COLO668 (cell line): ENCODE results near the gene PHF12.

Experiments used
- DNase-seq: peaks from one replicate; lab custom pipeline; 2025; ENCODE audit not compliant: unreplicated experiment; lab: John Stamatoyannopoulos, UW

The PHF12 gene

DNA sequence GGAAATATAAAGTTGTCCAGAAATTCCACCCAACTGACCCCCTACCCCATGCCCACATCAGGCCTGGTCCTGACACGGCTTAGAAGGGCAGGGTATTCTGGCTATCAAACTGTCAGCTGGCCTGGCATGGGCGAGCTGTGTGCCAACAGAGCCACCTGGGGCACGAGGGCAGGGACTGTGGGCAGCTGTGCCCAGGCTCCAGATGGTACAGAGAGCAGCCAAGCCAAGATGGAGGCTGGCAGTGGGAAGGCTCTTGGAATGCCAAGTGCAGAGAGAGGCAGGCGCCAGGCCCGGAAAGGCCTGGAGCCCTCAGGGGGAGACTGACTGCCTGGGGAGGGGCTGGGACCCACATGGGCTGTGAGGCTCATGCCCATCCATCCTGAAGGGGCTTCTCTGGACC is 24.3 kb upstream of the PHF12 start:
- DNase-seq: no peak

DNA sequence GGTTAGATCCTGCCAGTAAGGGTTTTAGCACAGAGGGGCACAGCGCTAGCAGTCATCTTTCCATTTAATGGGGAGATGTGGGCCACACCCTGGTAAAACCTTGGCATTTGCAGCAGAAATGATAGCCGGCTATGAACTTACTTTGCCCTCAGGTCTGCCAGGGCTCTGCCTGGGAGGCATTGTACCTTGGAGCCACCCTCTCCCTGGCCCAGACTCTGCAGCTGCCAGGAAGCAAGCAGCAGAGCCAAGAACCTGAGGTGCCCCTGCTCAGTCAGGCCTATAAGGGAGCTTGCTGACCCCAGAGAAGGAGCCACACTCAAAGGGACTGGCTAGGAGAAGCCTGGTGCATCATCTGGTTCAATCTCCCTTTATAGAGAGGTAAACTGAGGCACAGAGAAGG is 23.7 kb upstream of the PHF12 start:
- no peak for DNase-seq

DNA sequence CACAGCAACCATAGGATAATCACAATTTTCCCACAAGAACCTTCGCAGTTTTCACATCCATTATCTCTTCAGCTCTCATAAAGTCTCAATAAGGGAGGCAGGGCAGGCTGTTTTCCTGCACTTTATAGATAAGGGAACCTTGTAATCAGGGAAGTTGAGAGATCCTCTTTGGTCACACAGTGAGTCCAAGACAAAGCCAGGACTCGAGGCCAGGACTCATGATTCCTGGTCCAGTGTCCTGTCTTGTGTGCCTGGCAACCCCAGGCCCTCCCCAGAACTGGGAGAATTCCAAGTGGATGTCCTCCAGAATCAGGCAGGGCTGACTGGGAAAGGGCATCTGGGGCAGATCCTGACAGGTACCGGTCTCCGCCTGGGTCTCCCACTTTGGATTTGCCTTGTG is 23.1 kb upstream of the PHF12 start:
- DNase-seq: no peak

DNA sequence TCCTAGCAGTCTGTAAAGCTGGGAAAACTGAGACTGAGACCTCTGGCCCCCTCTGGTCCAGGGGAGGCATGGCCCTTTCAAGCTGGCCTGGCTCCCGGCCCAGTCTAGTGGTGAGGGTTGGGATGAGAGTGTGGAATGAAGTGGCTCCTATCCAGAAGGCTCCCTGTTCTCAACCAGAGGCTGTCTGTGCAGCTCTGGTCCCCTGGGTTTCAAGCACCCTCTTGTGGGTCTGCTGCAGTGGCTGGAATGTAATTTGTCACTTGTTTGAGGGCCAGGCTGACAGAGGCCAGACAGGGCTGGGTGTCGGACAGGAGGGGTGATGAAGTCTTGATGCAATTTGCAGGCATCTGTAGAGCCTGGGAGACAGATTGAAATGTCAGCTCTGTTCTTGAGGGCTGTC is 22.1 kb upstream of the PHF12 start:
- DNase-seq: no peak

DNA sequence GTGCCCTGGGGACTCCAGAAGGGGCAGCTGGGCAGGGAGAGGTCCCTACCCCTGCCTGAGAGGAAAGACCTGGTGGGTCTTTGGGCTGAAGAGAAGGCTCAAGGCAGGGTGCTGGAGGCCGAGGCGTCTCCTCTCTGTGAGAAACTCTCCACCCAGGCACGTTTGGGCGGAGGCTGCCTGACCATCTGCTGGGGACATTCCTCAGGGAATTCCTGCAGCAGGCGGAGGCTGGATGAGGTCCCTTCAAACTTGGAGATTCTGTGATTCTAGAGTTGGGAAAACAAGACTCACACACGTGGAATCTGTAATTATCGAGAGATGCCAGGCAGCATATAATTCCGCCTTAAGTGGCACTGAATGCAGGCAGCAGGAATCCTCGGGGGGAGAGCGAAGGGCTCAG is 21.1 kb upstream of the PHF12 start:
- DNase-seq: no peak

DNA sequence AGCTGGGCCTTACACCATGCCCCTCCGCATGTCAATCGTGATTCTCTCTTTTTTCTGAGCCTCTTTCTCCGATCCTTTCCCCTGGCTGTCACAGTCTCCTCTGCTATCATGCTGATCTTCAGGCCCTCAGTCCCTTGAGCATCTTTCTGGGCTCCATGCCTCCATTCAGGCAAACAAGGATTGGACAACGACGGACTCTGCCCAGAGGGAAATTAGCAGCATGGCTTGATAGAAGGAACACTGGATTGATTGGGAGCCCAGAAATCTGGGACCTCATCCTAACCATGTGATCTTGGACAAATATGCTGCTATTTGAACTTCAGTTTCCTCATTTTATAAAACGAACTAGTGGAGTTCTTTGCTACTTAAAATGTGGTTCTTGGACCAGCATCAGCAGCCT is 19.6 kb upstream of the PHF12 start:
- DNase-seq: no peak

DNA sequence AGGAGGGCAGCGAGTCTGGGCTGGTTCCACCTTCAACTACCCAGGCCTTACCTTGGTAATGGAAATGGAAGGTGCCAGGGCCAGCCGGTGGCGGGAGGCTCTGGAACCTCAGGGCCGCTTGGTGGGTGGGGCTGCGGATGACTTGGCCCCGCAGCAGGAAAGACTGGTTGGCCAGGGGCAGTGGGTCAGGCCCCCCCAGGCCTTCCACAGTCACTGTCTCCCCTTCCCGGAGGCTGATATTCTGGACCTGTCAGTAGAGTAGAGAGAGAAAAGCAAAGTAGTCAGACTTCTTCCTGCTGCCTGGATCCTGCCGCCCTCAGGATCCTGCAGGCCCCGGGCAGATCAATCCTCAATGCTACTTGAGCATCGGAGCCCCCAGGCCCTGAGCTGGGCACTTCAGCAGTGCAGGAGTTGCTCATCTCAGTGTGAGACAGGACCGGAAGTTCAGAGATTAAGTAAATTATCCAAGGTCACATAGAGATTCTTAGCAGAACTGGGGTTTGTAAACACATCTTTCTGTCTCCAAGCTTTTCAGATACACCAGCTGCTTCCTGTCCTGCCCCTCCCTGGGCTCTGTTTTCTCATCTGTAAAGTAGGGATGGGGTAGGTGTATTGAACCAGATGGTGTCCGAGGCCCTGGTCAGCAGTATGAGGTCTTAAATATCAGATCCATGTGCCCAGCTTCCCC is 18.5 kb upstream of the PHF12 start:
- DNase-seq: no peak

DNA sequence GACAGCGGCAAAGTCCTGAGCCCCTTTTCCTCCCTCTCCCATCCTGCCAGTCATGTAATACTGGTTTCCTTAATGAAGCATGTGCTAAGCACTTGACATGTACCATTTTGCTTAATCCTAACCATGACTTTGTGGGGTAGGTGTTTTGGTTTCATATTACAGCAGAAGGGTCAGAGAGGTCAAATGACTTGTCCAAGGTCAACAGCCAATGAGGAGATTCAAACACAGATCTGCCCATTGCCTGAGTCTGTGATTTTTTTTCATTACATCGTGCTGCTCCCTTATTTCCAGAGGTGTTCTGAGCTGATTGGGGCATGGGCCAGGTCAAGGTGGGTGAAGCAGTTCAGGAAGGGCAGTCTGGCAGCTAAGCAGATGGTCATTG is 17.6 kb upstream of the PHF12 start:
- DNase-seq: no peak

DNA sequence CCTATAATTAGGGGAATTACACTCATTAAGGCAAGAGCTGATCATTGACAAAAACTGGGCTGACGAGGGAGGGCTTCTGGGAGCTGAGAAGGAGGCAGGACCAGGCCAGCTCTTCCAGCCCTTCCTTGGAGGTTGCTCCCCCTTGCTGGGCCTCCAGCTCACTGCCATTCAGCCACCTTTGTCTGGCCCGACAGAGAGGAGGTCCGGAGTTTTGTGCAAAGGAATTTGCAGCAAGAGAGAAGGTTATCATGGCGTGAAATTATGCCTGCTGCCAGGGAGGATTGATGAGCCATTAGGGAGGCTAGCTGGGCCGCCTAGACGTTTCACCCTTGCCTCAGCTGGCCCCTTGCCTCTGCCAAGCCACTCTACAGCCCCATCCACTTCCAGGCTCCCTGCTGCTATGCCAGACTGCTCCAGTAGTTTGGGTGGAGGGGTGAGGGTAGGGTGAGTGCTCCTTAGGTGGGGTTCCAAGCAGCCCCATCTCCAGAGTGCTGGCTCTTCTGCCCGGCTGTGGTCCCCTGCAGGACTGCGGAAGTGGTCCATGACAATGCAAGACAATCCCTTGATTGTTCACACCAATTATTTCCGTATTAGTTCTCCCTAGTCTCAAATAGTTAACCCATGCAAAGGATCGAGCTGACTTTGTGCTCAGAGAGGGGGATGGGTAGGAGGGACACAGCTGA is 17.1 kb upstream of the PHF12 start:
- no peak for DNase-seq

DNA sequence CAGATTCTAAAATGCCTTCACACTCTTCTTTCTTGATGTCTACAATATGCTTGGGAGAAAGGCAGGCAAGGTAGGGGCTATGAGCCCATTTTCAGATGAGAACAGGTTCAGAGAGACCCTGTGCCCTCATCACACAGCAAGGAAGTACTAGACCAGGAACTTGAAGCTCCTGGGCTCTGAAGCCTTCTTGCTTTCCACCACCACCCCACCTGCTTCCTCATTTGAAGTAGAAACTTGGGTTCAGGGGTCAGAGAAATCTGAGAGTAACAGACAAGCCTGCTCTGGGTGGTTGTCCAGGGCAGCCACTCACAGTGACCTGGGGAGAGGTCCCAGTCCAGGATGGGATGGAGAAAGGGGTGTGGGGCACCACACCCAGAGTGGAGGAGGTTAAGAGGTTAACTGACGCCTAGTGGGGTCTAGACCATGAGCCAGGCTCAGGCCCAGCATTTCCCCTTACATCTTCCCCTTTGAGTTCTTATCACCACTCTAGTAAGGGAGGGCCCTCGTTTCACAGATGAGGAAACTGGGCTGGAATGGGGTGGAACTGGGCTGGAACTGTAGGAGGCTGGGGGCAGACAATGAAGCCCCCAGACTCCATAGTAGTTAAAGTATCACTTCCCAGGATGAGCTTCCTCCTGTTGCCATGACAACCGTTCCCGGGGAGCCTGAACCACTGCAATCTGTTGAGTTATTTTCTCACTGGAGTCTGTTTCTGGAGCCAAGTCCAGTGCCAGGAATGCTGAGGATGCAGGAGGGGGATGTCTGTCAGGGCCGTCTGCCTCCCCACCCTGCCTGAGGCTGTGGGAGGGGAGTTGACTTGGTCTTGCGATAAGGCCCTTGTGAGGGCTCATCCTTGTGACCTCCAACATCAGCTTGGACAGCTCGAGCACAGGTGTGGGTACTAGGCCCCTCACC is 16.2 kb upstream of the PHF12 start:
- no peak for DNase-seq

DNA sequence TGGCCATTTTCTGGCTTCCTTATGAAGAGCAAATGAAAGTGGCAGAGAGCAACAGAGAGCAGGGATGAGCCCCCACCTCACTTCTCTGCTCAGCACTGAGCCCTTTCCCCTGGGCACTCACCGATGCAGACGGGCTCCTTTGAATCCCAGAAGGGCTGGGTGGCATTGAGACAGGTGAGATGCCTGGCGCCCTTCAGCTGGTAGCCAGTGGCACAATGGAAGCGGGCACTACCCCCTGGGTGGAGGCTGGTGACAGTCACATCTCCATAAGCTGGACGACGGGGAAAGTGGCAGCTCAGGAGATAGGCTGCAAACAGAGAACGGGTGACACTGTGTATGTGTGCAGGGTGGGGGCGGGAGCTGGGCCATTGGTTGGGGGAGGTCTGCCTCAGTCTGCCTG is 12.5 kb upstream of the PHF12 start:
- no peak for DNase-seq

DNA sequence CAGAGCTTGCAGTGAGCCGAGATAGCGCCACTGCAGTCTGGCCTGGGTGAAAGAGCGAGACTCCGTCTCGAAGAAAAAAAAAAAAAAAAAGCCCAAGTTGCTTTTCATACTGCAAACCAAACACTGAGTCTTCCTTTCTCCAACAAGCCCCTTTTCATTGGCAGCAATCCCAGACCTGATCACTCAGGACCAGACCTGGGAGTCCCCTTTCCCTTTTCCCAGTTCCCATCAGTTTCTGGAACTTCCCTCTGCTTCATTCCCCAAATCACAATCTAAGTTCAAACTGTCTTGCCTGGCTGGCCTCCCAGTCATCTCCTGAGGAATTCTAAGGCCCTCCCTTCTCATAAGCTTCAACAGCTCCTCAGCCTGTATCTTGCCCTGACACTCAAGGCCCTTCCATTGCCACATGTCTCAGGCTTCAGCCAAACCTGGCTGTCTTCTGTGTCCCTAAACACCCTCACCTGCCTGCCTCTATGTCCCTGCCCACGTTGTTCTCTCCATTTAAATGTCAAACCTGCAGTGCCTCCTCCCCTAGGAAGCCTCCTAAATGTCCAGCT is 11.8 kb upstream of the PHF12 start:
- no peak for DNase-seq

DNA sequence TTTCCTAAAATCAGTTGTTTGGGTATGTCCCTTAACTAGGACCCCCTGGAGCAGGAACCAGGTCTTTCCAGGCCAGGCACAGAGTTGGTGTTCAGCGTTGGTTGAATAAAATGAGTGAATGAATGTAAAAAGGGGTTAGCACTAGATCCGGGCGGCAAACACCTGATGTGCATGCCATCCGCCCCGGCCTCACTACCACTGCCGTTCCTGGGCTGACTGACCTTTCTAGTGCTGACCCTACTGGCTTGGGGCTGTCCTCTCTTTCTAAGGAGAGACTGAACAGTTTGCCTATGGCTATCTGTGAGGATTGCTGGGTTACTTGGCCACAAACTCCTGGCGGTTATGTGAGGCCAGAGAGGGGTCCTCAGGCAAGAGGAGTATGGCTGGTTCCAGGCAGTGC is 10.1 kb upstream of the PHF12 start:
- DNase-seq: no peak

DNA sequence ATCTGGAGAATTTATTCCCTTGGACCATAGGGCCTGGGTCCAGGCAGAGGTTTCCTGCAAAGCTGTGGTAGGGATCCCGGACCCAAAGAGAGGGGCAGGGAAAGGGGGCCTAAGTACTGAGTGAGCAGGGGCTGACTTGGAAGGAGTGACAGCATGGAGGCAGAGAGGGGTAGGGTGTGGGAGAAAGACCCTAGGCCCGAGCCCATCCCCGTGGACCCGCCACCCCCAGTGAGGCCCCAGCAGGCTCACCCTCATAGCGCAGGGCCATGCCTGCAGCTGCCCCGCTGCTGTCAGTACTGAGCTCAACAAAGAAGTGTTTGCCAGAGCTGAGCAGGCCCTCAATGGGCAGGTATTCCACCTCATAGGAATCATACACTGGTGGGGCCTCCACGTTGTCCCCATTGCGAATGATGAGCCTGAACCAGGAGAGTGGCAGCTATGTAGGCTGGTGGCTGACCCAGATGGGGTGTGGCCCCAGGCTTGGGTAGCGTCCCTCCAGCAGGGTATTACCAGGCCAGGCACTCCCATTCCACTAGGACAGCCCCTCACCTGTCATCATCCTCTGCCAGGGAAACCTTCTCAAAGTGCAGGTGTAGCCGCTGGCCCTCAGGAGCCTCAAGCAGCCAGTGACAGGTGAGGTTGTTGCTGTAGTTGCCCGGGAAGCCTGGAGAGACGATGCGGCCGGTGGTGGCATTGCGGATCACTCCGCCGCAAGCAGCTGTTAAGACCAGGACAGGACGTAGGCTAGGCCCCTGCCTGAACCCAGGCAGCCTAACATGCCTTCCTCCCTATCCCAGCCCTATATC is 9.1 kb upstream of the PHF12 start:
- DNase-seq: no peak

DNA sequence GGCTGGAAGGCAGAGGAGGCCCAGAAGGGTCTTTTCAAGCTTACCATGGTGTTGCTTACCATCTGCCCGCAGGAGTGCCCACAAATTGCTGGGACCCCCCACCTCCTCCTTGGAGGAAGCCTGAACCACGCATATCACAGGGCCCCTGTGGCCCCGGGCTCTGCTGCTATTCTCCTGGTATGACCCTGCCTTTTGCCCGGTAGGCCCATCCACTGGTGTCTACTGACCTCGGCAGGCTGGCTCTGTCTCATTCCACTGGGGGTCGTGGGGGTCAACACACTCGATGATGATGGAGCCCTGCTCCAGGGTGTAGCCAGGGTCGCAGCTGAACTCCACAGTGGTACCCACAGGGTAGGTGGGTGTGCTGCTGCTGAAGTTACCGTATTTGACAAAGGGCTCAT is 8.2 kb upstream of the PHF12 start:
- no peak for DNase-seq

DNA sequence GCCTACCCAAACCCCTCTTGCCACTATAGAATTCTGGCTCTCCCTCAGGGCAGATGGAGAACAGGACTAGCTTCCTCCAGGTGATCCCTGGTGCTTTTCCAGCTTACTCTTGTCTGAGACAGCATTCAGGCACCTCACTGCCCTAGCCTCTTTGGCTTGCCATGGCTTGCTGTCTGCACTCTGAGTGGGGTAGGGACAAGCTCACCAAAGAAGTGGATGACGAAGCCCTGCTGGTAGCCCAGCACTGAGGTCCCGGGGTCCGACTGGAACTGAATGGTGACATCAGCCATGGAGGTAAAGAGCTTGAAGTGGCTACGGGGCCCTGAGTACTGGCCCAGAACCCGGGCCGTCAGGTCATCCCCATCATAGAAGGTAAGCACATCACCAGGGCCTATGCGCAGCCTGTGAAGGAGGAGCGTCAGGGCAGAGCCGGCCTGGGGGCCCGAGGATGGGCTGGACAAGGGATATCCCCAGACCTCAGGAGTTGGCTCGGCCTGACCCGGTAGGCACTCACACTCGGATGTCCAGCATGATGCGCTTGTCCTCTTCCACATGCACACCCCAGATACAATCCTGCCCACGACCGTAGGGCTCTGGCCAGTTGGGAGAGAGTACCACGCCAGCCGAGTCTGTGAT is 7.6 kb upstream of the PHF12 start:
- DNase-seq: no peak

DNA sequence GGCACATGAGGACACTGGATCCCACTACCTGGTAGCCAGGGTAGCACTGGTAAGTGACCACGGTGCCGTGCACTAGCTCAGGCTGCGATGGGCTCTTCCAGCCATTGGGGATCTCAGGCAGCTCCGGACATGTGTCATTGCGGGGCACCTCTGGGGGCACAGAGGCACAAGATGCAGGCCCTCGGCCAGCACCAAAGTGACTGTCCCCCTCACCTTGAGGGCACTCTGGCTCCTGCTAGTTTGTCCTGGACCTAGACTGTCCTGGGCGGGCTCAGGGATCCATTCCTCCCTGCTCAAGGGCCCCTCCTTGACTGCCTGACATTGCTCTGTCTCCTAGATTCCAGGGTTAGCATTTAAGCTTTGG is 6.7 kb upstream of the PHF12 start:
- DNase-seq: no peak

DNA sequence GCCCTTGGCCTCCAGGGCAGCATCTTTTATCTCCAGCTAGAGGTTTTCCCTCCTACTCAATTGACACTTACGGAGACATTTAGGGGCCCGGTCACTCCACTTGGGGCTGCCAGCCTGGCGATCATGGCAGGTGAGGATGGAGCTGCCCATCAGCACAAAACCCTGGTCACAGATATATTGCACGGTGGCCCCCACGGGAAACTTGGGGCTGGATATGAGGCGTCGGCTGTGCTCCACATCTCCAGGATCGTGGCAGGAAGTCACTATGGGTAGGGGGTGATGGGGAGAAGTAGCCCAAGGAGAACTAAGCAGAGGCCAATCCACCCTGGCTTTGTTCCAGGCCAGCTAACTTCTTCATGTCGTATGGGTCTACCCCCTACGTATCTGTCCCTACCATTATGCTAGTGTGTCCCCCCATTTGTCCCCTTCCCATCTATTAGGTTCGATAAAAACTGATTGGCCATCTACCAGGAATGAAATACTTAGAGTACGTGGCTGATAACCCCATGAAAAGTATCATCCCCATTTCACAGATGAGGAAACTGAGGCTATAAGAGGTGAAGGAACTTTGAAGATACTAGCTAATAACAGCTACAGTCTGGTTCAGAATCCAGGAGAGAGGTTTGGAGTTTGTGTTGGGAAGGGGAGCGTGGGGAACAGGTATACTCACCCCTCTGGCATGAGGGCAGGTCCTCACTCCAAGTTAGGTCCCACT is 6.1 kb upstream of the PHF12 start:
- no peak for DNase-seq

DNA sequence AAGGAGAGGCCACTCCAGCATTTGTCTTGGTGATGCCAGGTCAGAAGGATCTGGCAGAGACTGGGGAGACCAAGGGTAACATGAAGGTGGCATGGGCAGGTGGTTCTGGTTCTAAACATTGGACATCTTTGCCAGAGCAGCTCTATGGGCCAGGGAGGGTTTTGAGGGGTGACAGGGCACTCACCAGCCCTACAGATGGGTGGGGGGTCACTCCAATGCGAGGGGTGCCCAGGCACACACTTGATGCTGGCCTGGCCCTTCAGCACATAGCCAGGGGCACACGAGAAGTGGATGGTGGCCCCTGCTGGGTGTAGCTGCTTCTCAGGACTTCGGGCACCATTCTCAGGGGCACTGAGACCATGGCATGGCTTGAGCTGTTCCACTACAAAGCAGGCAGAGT is 5.5 kb upstream of the PHF12 start:
- no peak for DNase-seq

DNA sequence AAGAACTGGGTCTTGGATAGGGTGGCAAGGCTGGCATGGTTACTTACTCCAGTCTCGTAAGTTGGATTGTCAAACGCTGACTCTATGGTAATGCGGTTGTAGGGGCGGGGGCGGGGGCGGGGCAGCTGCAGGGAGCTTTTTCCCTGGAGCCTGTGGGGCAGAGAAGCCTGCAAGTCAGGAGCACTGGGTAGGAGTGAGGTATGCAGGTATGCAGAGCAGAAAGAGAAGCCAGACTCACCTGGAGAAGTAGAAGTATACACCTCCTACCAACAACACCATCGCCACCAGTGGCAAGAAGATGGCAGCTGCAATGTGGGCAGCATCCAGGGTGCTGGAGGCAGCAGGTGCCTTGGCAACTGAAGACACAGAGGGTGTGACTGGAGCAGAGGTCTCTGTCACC is 4.8 kb upstream of the PHF12 start:
- DNase-seq: no peak
